Endothelial cell of umbilical vein (primary cell): ENCODE measurements around the gene TNIK. TPM values are rescaled to one million over a fixed set of nuclear protein-coding genes. Genes with fewer than 3 reads are reported as not detected.

ENCODE experiments used
- BruUV-seq: library from RNA; stranded (reverse); fragments of 400-500 nt; replicated peaks from 2 replicates; lab custom pipeline; 2021; lab: Mats Ljungman, UMichigan
- CTCF ChIA-PET: fragments of 300-600, 350-600 bp; sonication (Branson Sonifier 250); formaldehyde crosslinking; loops from one replicate; lab custom pipeline; 2021; ENCODE audit warnings: antibody characterized with exemption, inconsistent platforms; lab: Charles Lee
- POLR2A ChIA-PET: fragments of 300-600, 350-600 bp; sonication (Branson Sonifier 250); formaldehyde crosslinking; loops from one replicate; lab custom pipeline; 2021; ENCODE audit warnings: antibody characterized with exemption, inconsistent platforms; lab: Charles Lee
- DNase-seq: peaks from one replicate; pipeline ENCODE4 v3.0.0-alpha.2; 2011; ENCODE audit warnings: low read depth, low spot score
- FAIRE-seq: peaks from 2 replicates; lab custom pipeline; 2011; peaks lifted over from hg19 to GRCh38; lab: Jason Lieb, UNC
- H2AFZ ChIP-seq: 2 replicates; pipeline ENCODE4 v1.6.0; 2012; ENCODE audit warnings: low read depth, low read length, control low read depth, inconsistent platforms
- H3K27ac ChIP-seq: 2 replicates; pipeline ENCODE4 v1.5.1; 2011; ENCODE audit warnings: low read depth, mild to moderate bottlenecking, control low read depth, low read length, moderate library complexity; ENCODE audit not compliant: insufficient read depth
- H3K27me3 ChIP-seq, 2 experiments: 2 replicates each; pipeline versions ENCODE4 v1.6.0 to v1.6.1; 2011; ENCODE audit warnings: low read length in 2 of 2, mixed read lengths in 1 of 2; ENCODE audit not compliant: control insufficient read depth in 2 of 2, insufficient read depth in 2 of 2
- H3K36me3 ChIP-seq, 2 experiments: 2 replicates in 1 of 2; 3 replicates in 1 of 2; pipeline ENCODE4 v1.5.1; 2011; ENCODE audit warnings: low read length in 2 of 2, mild to moderate bottlenecking in 1 of 2, moderate library complexity in 1 of 2; ENCODE audit not compliant: control insufficient read depth in 2 of 2, insufficient read depth in 2 of 2; ENCODE audit errors: extremely low read depth in 1 of 2
- H3K4me1 ChIP-seq: 3 replicates; pipeline ENCODE4 v1.5.1; 2011; ENCODE audit warnings: mild to moderate bottlenecking, low read length; ENCODE audit not compliant: control insufficient read depth, insufficient read depth; ENCODE audit errors: extremely low read depth
- H3K4me2 ChIP-seq: 2 replicates; pipeline ENCODE4 v1.6.1; 2011; ENCODE audit warnings: low read length, control low read depth, mixed read lengths; ENCODE audit not compliant: insufficient read depth
- H3K4me3 ChIP-seq, 3 experiments: fragments of 200-600 bp in 1 of 3; sonication (generic), shearing (Covaris generic) in 1 of 3; replicated peaks in 1 of 3; 2 replicates each; pipeline ENCODE4 v1.5.1; 2011 to 2016; ENCODE audit warnings: control low read depth in 3 of 3, low read length in 3 of 3, mild to moderate bottlenecking in 2 of 3, inconsistent platforms in 1 of 3, low read depth in 1 of 3, moderate library complexity in 1 of 3; ENCODE audit not compliant: insufficient read depth in 1 of 3
- H3K79me2 ChIP-seq: 2 replicates; pipeline ENCODE4 v1.6.0; 2012; ENCODE audit warnings: low read length, inconsistent platforms; ENCODE audit not compliant: control insufficient read depth, insufficient read depth
- H3K9ac ChIP-seq: replicated peaks from 2 replicates; pipeline ENCODE3; 2011; ENCODE audit warnings: low read length, control low read depth; ENCODE audit not compliant: insufficient read depth; ENCODE audit errors: extremely low read depth
- H3K9me1 ChIP-seq: replicated peaks from 3 replicates; pipeline ENCODE4 v1.6.0; 2011; ENCODE audit warnings: mild to moderate bottlenecking, low read length; ENCODE audit not compliant: control insufficient read depth, insufficient read depth; ENCODE audit errors: extremely low read depth
- H3K9me3 ChIP-seq: replicated peaks from 2 replicates; pipeline ENCODE4 v1.5.1; 2012; ENCODE audit warnings: low read length, inconsistent platforms; ENCODE audit not compliant: control insufficient read depth, insufficient read depth
- H4K20me1 ChIP-seq: replicated peaks from 2 replicates; pipeline ENCODE3; 2011; ENCODE audit warnings: mild to moderate bottlenecking, low read length; ENCODE audit not compliant: control insufficient read depth, insufficient read depth; ENCODE audit errors: extremely low read depth
- FOS ChIP-seq: IDR thresholded peaks from 2 replicates; pipeline ENCODE4 v1.6.1; 2011; ENCODE audit warnings: mild to moderate bottlenecking, low read length, moderate library complexity, borderline replicate concordance; ENCODE audit not compliant: insufficient read depth
- GATA2 ChIP-seq: IDR thresholded peaks from 2 replicates; pipeline ENCODE4 v1.7.0; 2011; ENCODE audit warnings: low read depth, mild to moderate bottlenecking, moderate library complexity, mixed read lengths, low read length; ENCODE audit not compliant: insufficient read length, insufficient read depth
- JUN ChIP-seq: IDR thresholded peaks from 2 replicates; pipeline ENCODE4 v1.6.1; 2011; ENCODE audit warnings: borderline replicate concordance, low read depth; ENCODE audit not compliant: insufficient read length, insufficient read depth
- MAX ChIP-seq: IDR thresholded peaks from 2 replicates; pipeline ENCODE4 v1.6.1; 2011; ENCODE audit not compliant: insufficient read depth, insufficient read length
- MYC ChIP-seq: IDR thresholded peaks from one replicate; pipeline ENCODE4 v1.6.1; 2011; ENCODE audit warnings: mild to moderate bottlenecking, low read depth, low read length
- POLR2A ChIP-seq: IDR thresholded peaks from 2 replicates; pipeline ENCODE4 v1.6.1; 2012; ENCODE audit warnings: low read depth, mild to moderate bottlenecking, control low read depth, low read length
- POLR2AphosphoS5 ChIP-seq: IDR thresholded peaks from 2 replicates; pipeline ENCODE4 v1.6.1; 2012; ENCODE audit warnings: low read depth, mild to moderate bottlenecking, control low read depth, low read length, moderate library complexity; ENCODE audit not compliant: insufficient read depth
- dilution Hi-C: fragments of 300-500 bp; cut with MboI; formaldehyde crosslinking; loops from one replicate; pipeline ENCODE4 v1.15.0; 2019; ENCODE audit warnings: low sequenced_read_pairs; ENCODE audit not compliant: extremely low pct_ligation_motif_present
- intact Hi-C: fragments of 100-400 bp; cut with micrococcal nuclease; formaldehyde crosslinking; loops from one replicate; pipeline ENCODE4 v1.10.0; 2022
- polyA plus RNA-seq, 4 experiments: library from polyadenylated mRNA; depleted of rRNA in 3 of 4; stranded (reverse) in 3 of 4; unstranded in 1 of 4; fragments of >200 nt; gene quantifications; 2 replicates each; pipeline versions ENCODE4 v1.2.1 to v1.2.3, GENCODE V29; 2011 to 2012; ENCODE audit warnings: missing spikeins in 1 of 4
- total RNA-seq: library from RNA; stranded (reverse); gene quantifications from 2 replicates; pipeline ENCODE4 v1.2.3, GENCODE V29; 2021

TNIK gene
- total and polyA plus RNA-seq, 2 donors (not counting 3 experiments of a cell fraction or from before 2014, with no cell fraction given) = 10.9 to 39.7 TPM

- Histone ChIP-seq H3K27ac (peak overlapping the region; percentile 48), H3K27me3 (no peaks in the 10 kb centered on the region), H3K79me2 (peaks cover 22% of the 10 kb centered on the region), H3K9me3 (no peaks in the 10 kb centered on the region), H3K4me2 (peak overlapping the region; percentile 16), H3K9me1 (no peaks in the 10 kb centered on the region), H3K4me3 (no peak overlapping the region), H4K20me1 (no peaks in the 10 kb centered on the region), H3K9ac (no peak overlapping the region), H2AFZ (no peak overlapping the region), H3K36me3 (no peaks in the 10 kb centered on the region), H3K4me1 (peaks cover 76% of the 10 kb centered on the region)
- no TSS peak for BruUV-seq
- intact Hi-C loops = no loop called here
- ChIA-PET POLR2A (no interaction called here), CTCF (no interaction called here)
- DNase-seq (peak; percentile 52), FAIRE-seq (no peak)
- dilution Hi-C loops = no loop called here
- TF ChIP-seq GATA2 = peak; percentile 52
- no peak for TF ChIP-seq JUN
- TF ChIP-seq POLR2AphosphoS5 = no peak
- no peak for TF ChIP-seq POLR2A
- TF ChIP-seq FOS = peak; percentile 87
Observed at GRCh38 chr3:171351676-171352075, 108.5 kb downstream of the TNIK start.

GRCh38 chr3:171350364-171350763, 109.8 kb downstream of the TNIK start:
- H3K4me3 ChIP-seq = no peak overlapping the region
- FAIRE-seq (no peak), DNase-seq (no peak)
- H3K9me1 ChIP-seq = no peaks in the 10 kb centered on the region
- H3K27me3 ChIP-seq = no peaks in the 10 kb centered on the region
- dilution Hi-C loops = no loop called here
- no peak overlapping the region for H3K4me2 ChIP-seq
- TF ChIP-seq FOS (no peak), MYC (no peak), MAX (no peak), JUN (no peak), POLR2AphosphoS5 (no peak), POLR2A (no peak)
- H3K27ac ChIP-seq = no peak overlapping the region
- CTCF ChIA-PET = interaction anchor here (1.1 to 1.6 kb wide), 5 partner anchors 12 to 111 kb away, joined by 3 to 5 read pairs (median 4); no protein-coding TSS in a partner anchor
- no peaks in the 10 kb centered on the region for H4K20me1 ChIP-seq
- POLR2A ChIA-PET = no interaction called here
- no peak overlapping the region for H3K9ac ChIP-seq
- no peaks in the 10 kb centered on the region for H3K9me3 ChIP-seq
- no peaks in the 10 kb centered on the region for H3K36me3 ChIP-seq
- no TSS peak for BruUV-seq
- peaks cover 66% of the 10 kb centered on the region for H3K4me1 ChIP-seq
- H2AFZ ChIP-seq = no peak overlapping the region
- intact Hi-C loops = no loop called here
- peaks cover 19% of the 10 kb centered on the region for H3K79me2 ChIP-seq
